ENCODE results near the gene LTK.

DNA sequence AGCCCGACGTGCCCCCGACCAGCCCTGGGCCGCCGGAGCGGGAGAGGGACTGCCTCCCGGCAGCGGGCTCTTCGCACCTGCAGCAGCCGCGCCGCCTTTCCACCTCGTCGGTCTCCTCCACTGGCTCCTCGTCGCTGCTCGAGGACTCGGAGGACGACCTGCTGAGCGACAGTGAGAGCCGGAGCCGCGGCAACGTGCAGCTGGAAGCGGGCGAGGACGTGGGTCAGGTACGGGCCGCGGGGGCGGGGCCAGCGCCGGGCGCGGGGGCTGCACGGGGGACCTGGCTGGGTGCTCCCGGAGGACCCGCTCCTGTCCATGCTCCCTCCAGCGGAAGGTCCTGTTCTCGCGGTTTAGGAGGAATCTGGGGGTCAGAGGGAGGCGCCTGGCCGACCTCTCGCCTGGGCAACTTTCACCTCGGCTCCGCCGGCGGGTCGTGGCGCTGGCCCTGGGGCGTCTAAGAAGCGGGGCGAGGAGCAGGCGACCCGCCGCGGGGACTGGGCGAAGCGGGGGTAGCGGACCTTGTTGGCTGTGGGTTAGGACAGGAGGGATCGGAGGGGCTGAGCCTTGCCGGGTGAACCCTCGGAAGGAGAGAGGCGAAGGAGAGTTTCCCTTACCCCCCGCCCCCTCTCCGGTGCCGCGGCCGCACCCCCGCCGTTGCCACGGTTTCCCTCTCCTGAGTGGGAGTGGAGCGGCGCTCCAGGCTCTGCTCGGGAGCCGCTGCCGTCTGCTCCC, 19.3 kb downstream of the LTK start:
- TF ChIP-seq, protein P1, sequence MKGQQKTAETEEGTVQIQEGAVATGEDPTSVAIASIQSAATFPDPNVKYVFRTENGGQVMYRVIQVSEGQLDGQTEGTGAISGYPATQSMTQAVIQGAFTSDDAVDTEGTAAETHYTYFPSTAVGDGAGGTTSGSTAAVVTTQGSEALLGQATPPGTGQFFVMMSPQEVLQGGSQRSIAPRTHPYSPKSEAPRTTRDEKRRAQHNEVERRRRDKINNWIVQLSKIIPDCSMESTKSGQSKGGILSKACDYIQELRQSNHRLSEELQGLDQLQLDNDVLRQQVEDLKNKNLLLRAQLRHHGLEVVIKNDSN (IDR thresholded peaks at IDR 0.05): no peak
- no peak for TF ChIP-seq RAD21 (IDR thresholded peaks at IDR 0.05; ENCODE audit: low read depth)
- no peak; the same call in 1 of the 2 replicates for TF ChIP-seq EP300 (IDR thresholded peaks at IDR 0.05; ENCODE audit: borderline replicate concordance)
- no peak for TF ChIP-seq CEBPB (IDR thresholded peaks at IDR 0.05)
- peak; percentile 99 for TF ChIP-seq MAX (IDR thresholded peaks at IDR 0.05)
- no peak for TF ChIP-seq NFIC (IDR thresholded peaks at IDR 0.05)

All from Ishikawa (cell line).